GM08714 (cell line): ENCODE results near the gene AGAP1.

Source experiments
- H3K4me3 ChIP-seq: fragments of 200-500 bp; sonication (Bioruptor generic); 2 replicates; pipeline ENCODE4 v1.5.1; 2014; ENCODE audit warnings: mild to moderate bottlenecking, low read length, inconsistent platforms
- ZNF274 ChIP-seq: IDR thresholded peaks from 2 replicates; pipeline ENCODE4 v1.6.1; 2012; ENCODE audit warnings: mild to moderate bottlenecking, low read depth, low read length

Gene AGAP1

DNA sequence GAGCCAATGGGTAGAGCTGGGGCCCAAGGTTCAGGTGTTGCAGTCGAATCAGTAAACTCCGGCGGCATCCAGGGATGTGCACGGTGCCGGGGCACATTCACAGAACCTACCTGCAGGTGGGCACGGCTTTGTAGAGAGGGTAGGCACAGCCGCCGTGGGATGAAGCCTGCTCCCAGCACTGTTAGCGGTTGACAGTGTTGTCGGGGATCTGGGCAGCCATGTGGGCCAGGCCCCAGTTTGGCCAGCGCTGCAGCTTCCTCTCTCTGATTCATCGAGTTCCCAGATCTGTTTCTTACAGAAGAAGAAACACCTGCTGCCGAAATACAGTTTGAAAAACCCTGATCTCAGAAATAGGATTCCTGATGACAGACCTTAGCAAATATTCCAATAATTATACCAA, 274.8 kb downstream of the AGAP1 start:
- no peak overlapping the region for H3K4me3 ChIP-seq
- no peak for TF ChIP-seq ZNF274

- no peak for TF ChIP-seq ZNF274
- no peak overlapping the region for H3K4me3 ChIP-seq
Measured at GRCh38 chr2:235769046-235769445, 275.2 kb downstream of the AGAP1 start.

GRCh38 chr2:235770909-235771820, 277.3 kb downstream of the AGAP1 start:
- H3K4me3 ChIP-seq: no peak overlapping the region
- no peak for TF ChIP-seq ZNF274

DNA sequence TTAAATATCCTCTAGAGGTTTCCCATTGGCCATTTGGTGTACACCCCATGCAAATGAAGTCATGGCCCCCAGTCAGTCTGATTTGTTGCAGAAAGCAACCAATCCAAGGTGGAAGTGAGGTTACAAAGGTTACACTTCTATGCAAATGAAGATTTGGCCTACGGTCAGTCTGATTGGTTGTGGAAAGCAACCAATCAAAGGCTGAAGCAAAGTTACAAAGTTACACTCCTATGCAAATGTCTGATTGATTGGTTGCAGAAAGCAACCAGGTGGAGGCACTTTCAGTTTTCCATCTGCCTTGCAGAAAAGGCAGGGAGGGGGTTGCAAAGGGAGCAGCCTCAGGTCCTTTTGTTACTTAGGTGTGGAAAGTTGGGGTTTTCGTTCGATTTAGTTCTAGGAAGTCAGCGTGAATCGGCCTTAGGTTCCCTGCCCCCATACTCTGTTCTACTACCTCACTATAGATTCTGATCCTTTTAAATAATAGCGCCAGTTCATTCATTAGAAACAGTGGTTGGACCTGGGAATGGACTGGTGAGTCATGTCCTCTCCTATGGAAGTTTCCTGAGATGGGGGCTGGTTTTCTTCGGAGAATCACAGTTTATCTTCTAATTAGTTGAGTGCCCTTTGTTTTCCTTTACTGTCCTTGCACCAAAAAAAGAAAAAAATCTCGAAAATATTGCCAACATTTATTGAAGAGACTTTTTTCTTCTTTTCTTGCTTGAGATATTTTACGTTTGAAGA, 279.5 kb downstream of the AGAP1 start:
- TF ChIP-seq ZNF274: no peak
- no peak overlapping the region for H3K4me3 ChIP-seq

DNA sequence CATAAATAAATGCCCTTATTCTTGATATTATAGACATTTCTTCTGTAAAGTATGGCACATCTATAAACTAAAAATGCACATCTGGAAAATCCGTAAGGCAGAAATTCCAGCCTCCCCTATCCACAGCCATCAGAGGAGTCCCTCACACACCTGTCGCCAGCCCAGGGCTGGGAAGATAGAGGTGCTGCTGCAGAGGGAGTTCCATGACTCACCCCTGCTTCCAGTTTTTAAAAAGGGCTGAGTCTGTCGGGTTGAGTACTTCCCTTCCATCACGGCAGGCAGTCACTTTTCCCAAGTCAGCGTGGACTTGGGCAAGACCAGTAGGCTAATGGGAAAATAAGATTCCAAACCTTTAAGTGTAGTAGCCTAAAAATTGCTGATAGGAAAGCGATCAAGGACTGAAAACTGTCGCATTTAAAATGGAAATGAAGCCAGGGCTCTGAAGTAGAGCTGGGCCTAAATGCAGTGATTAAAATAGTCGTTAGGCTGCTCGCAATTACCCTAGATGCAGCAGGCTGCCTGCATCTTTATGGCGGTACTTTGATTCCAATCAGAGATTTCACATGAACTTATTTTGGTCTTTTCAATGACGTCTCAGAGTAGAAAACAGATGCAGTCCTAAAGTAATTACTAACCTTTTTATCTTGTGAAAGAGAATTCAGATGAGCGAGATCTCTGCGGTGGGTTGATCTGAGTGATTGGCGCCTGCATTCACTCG, 280.5 kb downstream of the AGAP1 start:
- TF ChIP-seq ZNF274: no peak
- no peak overlapping the region for H3K4me3 ChIP-seq

- no peak overlapping the region for H3K4me3 ChIP-seq
- no peak for TF ChIP-seq ZNF274
Measured at GRCh38 chr2:235776531-235776930, 282.7 kb downstream of the AGAP1 start.

- no peak overlapping the region for H3K4me3 ChIP-seq
- no peak for TF ChIP-seq ZNF274
Measured at GRCh38 chr2:235779444-235779896, 285.6 kb downstream of the AGAP1 start.

GRCh38 chr2:235780401-235780800, 286.6 kb downstream of the AGAP1 start:
- no peak overlapping the region for H3K4me3 ChIP-seq
- TF ChIP-seq ZNF274: no peak

DNA sequence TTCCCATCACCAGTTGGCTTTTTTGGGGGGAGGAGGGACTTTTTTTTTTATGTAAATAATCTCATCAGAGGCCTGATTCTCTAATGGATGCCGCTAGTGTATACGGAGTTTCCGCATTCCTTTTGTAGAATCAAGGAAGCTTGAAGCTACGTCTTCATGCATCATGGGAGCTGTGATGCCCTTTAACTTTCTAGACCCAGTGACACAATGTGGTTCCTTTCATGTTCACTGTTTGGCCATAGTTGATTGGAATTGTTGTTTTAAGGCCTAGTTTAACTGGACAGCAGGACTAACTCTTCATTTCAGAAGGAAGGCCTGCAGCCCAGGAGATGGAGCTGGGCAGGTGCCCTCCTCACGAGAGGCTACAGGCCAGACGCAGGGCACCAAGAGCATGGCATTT, 287.9 kb downstream of the AGAP1 start:
- no peak for TF ChIP-seq ZNF274
- no peak overlapping the region for H3K4me3 ChIP-seq

DNA sequence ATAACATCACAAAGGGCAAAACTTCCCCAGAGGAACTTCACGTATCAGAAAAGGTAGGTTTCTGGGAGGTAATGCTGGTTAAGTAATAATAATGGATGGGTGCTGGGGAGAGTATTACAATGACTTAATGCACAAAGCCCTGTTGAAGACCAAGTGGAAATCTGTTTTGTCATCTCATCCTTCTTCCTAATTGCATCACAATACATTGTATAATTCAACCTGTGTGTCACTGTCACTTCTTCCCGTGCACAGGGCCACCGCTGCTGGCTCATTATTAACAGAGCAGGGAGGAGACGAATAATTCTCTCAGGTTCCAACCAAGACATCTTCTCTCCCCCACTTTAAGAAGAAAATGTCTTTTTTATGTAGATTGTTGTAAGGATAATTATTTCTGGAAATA, 290.9 kb downstream of the AGAP1 start:
- no peak for TF ChIP-seq ZNF274
- H3K4me3 ChIP-seq: no peak overlapping the region

GRCh38 chr2:235789552-235789951, 295.7 kb downstream of the AGAP1 start:
- H3K4me3 ChIP-seq: no peak overlapping the region
- TF ChIP-seq ZNF274: no peak

GRCh38 chr2:235793163-235793752, 299.4 kb downstream of the AGAP1 start:
- H3K4me3 ChIP-seq: no peak overlapping the region
- no peak for TF ChIP-seq ZNF274

DNA sequence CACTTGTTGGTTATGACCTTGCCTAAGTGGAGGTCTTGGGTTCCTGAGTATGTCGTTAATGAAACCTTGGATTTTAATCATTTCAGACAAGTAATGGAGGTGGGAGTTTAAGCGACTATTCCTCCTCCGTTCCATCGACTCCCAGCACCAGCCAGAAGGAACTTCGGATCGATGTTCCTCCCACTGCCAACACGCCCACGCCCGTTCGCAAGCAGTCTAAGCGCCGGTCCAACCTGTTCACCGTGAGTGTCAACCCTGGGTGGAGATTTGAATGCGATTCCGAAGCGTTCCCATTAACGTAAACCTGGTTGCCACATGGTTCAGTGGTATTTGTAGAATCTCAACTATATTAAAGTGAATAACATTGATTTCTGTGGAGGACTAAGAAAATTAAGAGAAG, 305.4 kb downstream of the AGAP1 start:
- no peak overlapping the region for H3K4me3 ChIP-seq
- no peak for TF ChIP-seq ZNF274

DNA sequence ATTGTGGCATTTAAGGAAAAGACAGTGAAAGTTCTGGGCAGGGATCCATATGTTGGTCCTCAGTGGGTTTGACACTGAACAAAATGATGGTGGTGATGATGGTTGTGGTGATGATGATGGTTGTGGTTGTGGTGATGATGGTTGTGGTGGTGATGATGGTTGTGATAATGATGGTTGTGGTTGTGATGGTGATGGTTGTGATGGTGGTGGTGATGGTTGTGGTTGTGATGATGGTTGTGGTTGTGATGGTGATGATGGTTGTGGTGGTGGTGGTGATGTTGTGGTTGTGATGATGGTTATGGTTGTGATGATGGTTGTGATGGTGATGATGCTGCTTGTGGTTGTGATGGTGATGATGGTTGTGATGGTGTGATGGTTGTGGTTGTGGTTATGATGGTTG, 308.7 kb downstream of the AGAP1 start:
- no peak for TF ChIP-seq ZNF274
- no peak overlapping the region for H3K4me3 ChIP-seq
